GM23248 (cell line): Measurements from ENCODE around the gene ANGPTL5.

Source experiments
- EZH2 ChIP-seq: fragments of 200-600 bp; sonication (generic); IDR thresholded peaks from 2 replicates; pipeline ENCODE4 v1.6.1; 2018; ENCODE audit warnings: antibody characterized with exemption, mild to moderate bottlenecking; ENCODE audit not compliant: insufficient read depth, poor library complexity, severe bottlenecking
- EZH2phosphoT487 ChIP-seq: fragments of 200-600 bp; sonication (generic); IDR thresholded peaks from 2 replicates; pipeline ENCODE4 v1.6.1; 2018; ENCODE audit warnings: antibody characterized with exemption, moderate library complexity, mild to moderate bottlenecking, low read depth; ENCODE audit not compliant: insufficient read depth

GRCh38 chr11:101913656-101914055 is 2.7 kb downstream of the ANGPTL5 start:
- TF ChIP-seq EZH2 = no peak
- TF ChIP-seq EZH2phosphoT487 = no peak
